ENCODE measurements around the gene PHKA2. TPM values are rescaled to one million over a fixed set of nuclear protein-coding genes. Genes with fewer than 3 reads are reported as not detected.
A peak's percentile ranks its signal among the peaks of the same experiment; 100 is the strongest.

The PHKA2 gene, protein sequence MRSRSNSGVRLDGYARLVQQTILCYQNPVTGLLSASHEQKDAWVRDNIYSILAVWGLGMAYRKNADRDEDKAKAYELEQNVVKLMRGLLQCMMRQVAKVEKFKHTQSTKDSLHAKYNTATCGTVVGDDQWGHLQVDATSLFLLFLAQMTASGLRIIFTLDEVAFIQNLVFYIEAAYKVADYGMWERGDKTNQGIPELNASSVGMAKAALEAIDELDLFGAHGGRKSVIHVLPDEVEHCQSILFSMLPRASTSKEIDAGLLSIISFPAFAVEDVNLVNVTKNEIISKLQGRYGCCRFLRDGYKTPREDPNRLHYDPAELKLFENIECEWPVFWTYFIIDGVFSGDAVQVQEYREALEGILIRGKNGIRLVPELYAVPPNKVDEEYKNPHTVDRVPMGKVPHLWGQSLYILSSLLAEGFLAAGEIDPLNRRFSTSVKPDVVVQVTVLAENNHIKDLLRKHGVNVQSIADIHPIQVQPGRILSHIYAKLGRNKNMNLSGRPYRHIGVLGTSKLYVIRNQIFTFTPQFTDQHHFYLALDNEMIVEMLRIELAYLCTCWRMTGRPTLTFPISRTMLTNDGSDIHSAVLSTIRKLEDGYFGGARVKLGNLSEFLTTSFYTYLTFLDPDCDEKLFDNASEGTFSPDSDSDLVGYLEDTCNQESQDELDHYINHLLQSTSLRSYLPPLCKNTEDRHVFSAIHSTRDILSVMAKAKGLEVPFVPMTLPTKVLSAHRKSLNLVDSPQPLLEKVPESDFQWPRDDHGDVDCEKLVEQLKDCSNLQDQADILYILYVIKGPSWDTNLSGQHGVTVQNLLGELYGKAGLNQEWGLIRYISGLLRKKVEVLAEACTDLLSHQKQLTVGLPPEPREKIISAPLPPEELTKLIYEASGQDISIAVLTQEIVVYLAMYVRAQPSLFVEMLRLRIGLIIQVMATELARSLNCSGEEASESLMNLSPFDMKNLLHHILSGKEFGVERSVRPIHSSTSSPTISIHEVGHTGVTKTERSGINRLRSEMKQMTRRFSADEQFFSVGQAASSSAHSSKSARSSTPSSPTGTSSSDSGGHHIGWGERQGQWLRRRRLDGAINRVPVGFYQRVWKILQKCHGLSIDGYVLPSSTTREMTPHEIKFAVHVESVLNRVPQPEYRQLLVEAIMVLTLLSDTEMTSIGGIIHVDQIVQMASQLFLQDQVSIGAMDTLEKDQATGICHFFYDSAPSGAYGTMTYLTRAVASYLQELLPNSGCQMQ
- total RNA-seq = 13.8 and 18.1 TPM in 2 replicates

DNA sequence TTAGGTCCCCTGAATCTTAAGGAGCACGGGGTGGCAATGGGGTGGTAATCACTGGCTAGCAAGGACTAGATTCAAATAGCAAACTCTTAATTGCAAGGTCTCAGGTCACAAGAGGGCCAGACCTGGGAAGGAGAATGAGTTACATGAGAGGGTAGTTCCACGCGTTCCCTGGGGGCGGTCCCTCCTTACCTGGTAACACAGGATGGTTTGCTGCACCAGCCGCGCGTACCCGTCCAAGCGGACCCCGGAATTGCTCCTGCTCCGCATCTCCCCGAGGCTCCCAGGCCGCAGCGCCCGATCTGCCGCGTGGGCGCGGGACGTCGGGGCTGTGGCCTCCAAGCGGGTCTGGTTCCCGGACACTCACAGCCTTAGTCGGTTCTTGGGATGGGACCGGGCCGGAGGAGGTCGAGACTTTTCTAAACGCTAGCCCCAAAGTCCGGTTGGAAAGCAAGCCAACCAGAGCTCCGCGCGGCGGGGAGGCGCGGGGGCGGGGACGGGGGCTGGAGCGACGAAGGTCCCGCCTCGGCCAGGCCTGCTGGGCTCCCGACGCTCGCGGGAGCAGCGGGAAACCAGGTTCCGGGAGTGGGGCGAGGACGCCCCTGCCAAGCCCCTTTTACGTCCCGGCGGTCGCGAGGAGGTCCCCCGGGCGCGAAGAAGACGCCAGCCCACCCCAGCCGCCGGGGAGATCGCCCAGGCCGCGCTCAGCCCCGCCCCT, at the start of gene PHKA2:
Gene PHKA2 (minus strand): TSS at position 449 of the 715 bp plus-strand sequence. CDS start 182 bp downstream, at position 267.
- DNase-seq (ENCODE audit: low read depth) = no peak
- H3K27me3 ChIP-seq (ENCODE audit: control insufficient read depth, insufficient read depth, low read length) = no peaks in the 10 kb centered on the region
- TF ChIP-seq CTCF (IDR thresholded peaks at IDR 0.05; ENCODE audit: insufficient read depth, low read length, poor library complexity, severe bottlenecking) = no peak
- H3K4me3 ChIP-seq (ENCODE audit: low read depth, low read length) = peak within 1 kb of the TSS; percentile 65
- H3K36me3 ChIP-seq (ENCODE audit: control insufficient read depth, insufficient read depth, low read length) = no peaks in the 10 kb centered on the region

DNA sequence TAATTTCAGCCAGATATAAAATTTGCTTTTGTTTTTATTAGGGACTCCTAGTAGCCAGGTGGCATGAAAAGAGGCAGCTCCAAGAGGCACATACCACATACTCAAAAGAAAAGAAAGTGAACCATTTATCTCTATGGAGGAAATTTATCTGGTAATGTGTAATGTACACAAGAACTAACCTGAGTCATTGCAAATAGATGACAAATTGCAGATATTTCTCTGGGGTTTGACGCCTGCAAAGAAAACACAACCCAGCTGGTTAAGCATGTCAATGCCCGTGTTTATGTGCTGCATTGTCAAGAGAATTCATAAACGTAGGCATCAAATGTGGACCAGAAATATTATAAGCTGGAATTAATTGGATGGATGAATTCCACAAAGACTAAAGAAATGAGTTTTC, 46.9 kb upstream of the PHKA2 start:
- Histone ChIP-seq H3K36me3 (ENCODE audit: control insufficient read depth, insufficient read depth, low read length) (no peaks in the 10 kb centered on the region), H3K4me3 (ENCODE audit: low read depth, low read length) (no peak overlapping the region), H3K27me3 (ENCODE audit: control insufficient read depth, insufficient read depth, low read length) (no peaks in the 10 kb centered on the region)
- DNase-seq (ENCODE audit: low read depth) = no peak
- TF ChIP-seq CTCF (IDR thresholded peaks at IDR 0.05; ENCODE audit: insufficient read depth, low read length, poor library complexity, severe bottlenecking) = no peak

- no peak for TF ChIP-seq CTCF (IDR thresholded peaks at IDR 0.05; ENCODE audit: insufficient read depth, low read length, poor library complexity, severe bottlenecking)
- DNase-seq (ENCODE audit: low read depth) = no peak
- no peak overlapping the region for H3K4me3 ChIP-seq (ENCODE audit: low read depth, low read length)
- H3K27me3 ChIP-seq (ENCODE audit: control insufficient read depth, insufficient read depth, low read length) = no peaks in the 10 kb centered on the region
- no peaks in the 10 kb centered on the region for H3K36me3 ChIP-seq (ENCODE audit: control insufficient read depth, insufficient read depth, low read length)
Measured at GRCh38 chrX:19028560-19028959, 44.6 kb upstream of the PHKA2 start.

DNA sequence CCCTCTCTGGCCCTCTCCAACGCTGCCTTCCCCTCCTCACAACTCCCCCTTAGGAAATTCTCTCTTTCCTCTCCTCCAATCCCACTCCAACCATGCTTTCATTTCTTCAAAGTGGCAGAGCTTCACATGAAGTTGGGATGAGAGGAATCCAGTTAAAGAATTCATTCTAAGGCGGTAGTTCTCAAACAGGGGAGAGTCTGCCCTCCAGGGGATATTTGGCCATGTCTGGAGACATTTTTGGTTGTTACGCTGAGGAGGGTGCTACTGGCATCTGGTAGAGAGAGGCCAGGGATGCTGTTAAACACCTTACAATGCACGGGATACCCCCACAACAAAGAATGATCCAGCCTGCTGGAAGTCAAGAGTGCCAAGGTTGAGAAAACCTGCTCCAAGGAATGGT, 40.5 kb upstream of the PHKA2 start:
- Histone ChIP-seq H3K27me3 (ENCODE audit: control insufficient read depth, insufficient read depth, low read length) (no peaks in the 10 kb centered on the region), H3K4me3 (ENCODE audit: low read depth, low read length) (no peak overlapping the region), H3K36me3 (ENCODE audit: control insufficient read depth, insufficient read depth, low read length) (no peaks in the 10 kb centered on the region)
- DNase-seq (ENCODE audit: low read depth) = no peak
- TF ChIP-seq CTCF (IDR thresholded peaks at IDR 0.05; ENCODE audit: insufficient read depth, low read length, poor library complexity, severe bottlenecking) = no peak

DNA sequence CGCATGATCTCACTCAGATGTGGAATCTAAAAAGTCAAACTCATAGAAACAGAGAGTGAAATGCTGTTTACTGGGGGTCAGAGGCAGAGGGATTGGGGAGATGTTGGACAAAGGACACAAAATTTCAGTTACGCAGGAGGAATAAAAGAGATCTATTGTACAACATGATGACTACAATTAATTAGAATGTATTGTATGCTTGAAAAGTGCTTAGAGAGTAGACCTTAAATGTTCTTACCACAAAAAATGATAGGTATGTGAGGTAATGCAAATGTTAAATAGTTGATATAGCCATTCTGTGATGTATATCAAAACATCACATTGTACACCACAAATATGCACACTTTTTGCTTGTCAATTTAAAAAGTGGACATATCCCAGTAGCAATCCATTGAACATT, 36.1 kb upstream of the PHKA2 start:
- Histone ChIP-seq H3K4me3 (ENCODE audit: low read depth, low read length) (no peak overlapping the region), H3K36me3 (ENCODE audit: control insufficient read depth, insufficient read depth, low read length) (no peaks in the 10 kb centered on the region), H3K27me3 (ENCODE audit: control insufficient read depth, insufficient read depth, low read length) (no peaks in the 10 kb centered on the region)
- TF ChIP-seq CTCF (IDR thresholded peaks at IDR 0.05; ENCODE audit: insufficient read depth, low read length, poor library complexity, severe bottlenecking) = no peak
- no peak for DNase-seq (ENCODE audit: low read depth)

Data from kidney epithelial cell (primary cell).